Subcutaneous adipose tissue (tissue), 4 donors: ENCODE data around the gene EPHA2. TPM values are rescaled to one million over a fixed set of nuclear protein-coding genes. Genes with fewer than 3 reads are reported as not detected.

ENCODE experiments used
- total RNA-seq, 4 donors: library from RNA; depleted of rRNA; stranded (reverse); fragments of >200 nt; gene quantifications; one replicate each; pipeline ENCODE4 v1.1.0, GENCODE V29; 2016
- TF ChIP-seq, protein P1 (sequence below): fragments of 450-650 bp; IDR thresholded peaks from one replicate; pipeline ENCODE4 v1.5.1; 2016; ENCODE audit warnings: low read depth, mild to moderate bottlenecking, control low read depth, antibody characterized with exemption, moderate library complexity

EPHA2 gene
- total RNA-seq, 4 donors from 2014 or later: 3.6 to 20.3 (median 7.3) TPM

DNA sequence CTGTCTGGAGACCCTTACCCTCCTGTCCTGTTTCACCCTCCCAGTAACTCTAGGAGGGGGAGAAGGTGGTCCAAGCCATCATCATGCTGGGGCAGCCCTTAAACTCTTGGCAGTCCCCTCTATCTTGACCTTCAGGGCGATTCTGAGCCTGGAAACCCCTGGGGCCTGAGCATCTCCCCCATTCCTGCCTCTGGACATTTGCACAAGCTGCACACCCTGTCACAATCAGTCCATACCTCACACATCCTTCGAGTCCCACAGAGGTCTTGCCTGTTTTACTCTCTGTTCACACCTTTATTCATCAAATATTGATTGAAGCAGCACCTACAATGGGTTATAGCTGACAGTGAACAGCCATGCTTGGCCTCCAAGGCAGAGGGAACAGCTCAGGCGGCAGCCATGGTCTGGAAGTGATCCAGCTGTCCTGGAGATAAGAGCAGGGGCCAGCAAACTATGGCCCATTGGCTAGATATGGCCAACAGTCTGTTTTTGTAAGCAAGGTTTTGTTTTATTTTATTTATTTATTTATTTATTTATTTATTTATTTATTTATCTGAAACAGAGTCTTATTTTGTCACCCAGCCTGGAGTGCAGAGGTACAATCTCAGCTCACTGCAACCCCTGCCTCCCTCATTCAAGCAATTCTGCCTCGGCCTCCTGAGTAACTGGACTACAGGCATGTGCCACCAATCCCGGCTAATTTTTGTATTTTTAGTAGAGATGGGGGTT is 75.3 kb downstream of the EPHA2 start:
- TF ChIP-seq, protein P1, sequence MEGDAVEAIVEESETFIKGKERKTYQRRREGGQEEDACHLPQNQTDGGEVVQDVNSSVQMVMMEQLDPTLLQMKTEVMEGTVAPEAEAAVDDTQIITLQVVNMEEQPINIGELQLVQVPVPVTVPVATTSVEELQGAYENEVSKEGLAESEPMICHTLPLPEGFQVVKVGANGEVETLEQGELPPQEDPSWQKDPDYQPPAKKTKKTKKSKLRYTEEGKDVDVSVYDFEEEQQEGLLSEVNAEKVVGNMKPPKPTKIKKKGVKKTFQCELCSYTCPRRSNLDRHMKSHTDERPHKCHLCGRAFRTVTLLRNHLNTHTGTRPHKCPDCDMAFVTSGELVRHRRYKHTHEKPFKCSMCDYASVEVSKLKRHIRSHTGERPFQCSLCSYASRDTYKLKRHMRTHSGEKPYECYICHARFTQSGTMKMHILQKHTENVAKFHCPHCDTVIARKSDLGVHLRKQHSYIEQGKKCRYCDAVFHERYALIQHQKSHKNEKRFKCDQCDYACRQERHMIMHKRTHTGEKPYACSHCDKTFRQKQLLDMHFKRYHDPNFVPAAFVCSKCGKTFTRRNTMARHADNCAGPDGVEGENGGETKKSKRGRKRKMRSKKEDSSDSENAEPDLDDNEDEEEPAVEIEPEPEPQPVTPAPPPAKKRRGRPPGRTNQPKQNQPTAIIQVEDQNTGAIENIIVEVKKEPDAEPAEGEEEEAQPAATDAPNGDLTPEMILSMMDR: no peak

DNA sequence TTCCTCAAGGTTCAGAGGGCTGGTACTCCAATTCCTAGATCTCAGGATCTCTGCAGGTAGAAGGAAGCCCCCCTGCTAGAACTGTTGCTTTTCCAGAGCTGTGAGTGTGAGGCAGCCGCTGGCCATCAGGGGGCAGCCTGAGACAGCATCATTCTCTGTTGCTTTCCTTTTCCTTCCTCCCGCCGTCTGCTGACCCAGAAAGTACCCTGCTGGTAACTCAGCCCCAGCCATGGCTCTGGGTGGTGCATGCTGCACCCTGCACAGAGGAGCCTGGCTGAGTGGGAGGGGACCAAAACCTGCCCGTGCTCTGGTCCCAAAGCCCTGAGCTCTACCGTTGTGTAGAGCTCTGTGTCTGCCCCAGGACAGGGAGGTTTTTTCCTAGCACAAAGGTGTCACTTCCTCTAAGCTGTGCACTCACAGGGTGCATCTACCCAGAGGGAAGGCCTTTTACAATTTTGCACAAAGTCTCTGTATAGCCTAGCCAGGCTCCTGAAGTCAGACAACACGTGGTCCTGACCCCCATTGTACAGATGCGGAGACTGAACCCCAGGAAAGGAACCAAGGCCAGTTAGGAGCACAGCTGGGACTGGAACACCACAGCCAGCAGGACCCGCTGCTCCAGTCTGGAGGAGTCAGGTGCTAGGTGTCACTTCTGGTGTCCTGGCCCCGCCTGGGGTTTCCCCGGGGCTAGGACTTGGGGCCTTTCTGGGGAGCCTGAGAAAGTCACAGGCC is 76.8 kb downstream of the EPHA2 start:
- TF ChIP-seq, protein P1: no peak

DNA sequence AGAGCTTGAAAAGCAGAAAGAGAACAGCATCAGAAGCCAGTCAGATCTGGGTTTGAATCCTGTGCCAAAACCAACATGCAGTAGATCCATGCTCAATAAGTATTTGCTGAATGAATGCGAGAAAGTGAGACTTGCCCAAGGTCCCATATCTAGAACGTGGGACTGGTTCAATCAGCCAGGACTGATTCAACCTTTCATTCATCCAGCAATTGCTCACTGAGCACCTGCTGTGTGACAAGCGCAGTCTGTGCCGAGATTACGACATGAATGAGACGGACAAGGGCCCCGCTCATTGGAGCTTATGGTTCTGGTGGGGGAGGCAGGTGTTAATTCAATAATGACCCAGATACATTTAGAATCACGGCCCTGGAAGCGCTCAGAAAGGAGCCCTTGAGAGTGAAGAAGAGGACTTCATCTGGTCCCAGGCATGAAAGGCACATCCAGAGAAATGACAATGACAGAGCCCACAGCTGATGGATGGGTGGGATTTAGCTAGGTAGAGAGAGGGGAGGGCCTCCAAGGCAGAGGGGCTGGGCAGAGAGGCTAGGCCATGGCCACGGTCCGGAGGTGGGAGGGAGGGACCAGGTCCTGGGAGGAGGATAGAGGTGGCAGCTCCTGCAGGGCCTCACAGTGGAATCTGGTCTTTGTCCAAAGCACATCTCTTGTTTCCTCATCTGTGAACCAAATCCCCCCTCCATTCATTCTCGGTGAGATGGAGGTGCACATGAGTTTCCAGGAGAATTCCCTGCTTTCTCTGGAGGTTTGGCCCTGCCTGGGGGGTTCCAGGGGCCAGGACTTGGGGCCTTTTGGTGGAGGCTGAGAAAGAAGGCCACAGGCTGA is 78.2 kb downstream of the EPHA2 start:
- TF ChIP-seq, protein P1: no peak

DNA sequence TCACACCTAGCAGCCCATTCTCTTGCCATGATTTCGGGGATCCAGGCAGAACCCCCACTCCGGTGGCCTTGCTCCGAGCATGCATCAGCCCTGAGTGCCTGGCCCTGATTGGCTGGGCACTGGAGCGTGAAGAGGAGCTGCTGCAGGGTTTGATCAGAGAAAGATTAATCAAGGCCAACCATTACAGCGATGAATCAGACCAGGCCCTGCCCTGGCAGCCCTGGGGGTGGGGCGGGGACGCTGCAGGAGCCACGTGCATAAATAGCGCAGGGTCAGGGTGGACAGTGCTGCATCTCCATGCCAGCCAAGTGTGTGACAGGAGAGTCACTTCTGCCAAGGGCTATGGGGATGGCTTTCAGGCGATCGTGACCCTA is 79.0 kb downstream of the EPHA2 start:
- TF ChIP-seq, protein P1: no peak

DNA sequence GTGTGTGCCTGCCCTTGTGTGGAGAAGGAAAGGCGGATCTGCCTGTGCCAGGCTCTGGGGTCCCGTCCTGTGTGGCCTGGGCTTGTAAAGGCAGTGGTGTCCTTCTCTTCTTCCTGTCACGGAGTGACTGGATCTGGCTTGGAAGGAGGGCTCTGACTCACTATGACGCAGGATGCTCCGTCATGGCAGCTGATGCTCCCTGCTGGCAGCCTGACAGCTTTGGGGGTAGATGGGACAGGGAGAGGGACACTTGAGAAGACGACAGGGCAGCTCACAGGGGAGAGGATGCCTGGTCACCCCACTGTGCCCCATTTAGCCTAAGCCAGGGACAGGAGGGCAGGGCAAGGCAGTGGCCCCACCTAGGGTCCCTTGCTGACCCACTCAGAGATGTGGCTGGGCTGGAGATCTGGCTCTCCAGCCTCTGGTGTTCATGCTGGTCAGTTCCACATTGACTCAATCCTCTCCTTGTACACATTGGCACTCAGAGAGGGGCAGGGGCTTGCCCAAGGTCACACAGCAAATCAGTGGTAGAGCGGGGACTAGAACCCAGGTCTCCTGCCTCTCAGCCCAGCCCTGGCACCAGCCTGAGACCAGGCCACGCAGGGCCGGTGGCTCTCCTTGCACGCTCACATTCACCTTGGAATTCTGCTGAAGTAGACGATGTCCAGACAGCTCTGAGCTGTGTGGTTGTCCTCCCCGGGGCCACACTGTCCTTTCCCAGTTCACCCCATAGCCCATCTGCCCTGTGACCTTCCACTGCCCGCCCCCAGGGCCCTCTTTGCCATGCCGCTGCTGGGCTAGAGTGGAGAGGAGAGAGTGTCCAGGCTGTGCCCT is 79.6 kb downstream of the EPHA2 start:
- TF ChIP-seq, protein P1: no peak

DNA sequence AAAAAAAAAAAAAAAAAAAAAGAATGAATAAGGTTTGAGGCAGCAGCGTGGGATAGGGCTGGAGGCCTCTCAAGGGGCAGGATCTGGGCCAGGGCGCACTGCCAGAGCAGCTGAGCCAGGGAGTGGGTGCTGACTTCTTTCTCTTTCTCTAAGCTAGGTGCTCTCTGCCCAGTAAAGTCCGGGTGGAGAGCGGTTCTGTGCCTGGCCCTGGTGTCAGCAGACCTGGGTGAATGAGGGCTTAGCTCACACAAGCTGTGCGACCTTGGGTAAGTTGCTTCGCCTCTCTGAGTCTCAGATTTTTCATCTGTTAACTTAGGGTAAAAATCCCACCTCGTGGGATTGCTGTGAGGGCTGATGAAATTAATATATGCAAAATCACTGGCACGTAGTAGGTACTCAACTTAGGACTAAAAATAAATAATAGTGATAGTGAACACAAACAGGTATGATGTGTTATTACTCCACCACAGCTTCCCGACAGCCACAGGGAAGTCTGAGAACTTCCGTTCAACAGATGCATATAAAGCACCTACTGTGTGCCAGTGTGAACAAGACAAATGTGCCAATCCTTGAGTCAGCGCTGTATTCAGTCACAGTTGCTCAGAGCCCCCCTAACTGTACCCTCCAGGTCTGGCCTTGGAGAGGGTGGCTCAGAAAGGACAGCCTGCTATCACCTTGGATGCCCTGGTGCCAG is 80.4 kb downstream of the EPHA2 start:
- TF ChIP-seq, protein P1: no peak

Other genes starting within 250 kb of the EPHA2 start
- gene ZBTB17, start 180.0 kb downstream of the EPHA2 start, total RNA-seq: 10 to 100 TPM; 21.6 to 42.0 (median 25.4) TPM
- gene SRARP, start 151.8 kb downstream of the EPHA2 start, total RNA-seq: not detected
- 100 to 1,000 TPM in 3 of 4 donors, 10 to 100 TPM in 1; 32.3 to 429 (median 122) TPM for gene HSPB7, start 138.0 kb downstream of the EPHA2 start, total RNA-seq
- 1 to 10 TPM in 1 of 4 donors, under 1 TPM in 1, not detected in 2; 0.66 to 1.5 TPM for gene CLCNKA, start 134.0 kb downstream of the EPHA2 start, total RNA-seq
- gene CLCNKB, start 112.3 kb downstream of the EPHA2 start, total RNA-seq: under 1 TPM in 2 of 4 donors, not detected in 2; 0.17 to 0.44 TPM
- gene FAM131C, start 82.4 kb downstream of the EPHA2 start, total RNA-seq: under 1 TPM in 1 of 4 donors, not detected in 3; 0.51 TPM
- gene ARHGEF19, start 56.6 kb upstream of the EPHA2 start, total RNA-seq: 10 to 100 TPM in 1 of 4 donors, 1 to 10 TPM in 3; 1.1 to 16.0 (median 3.3) TPM
- gene CPLANE2, start 81.1 kb upstream of the EPHA2 start, total RNA-seq: 1 to 10 TPM; 1.0 to 3.4 (median 2.3) TPM
- 10 to 100 TPM; 21.4 to 26.9 (median 23.6) TPM for gene FBXO42, start 196.4 kb upstream of the EPHA2 start, total RNA-seq
- 10 to 100 TPM; 41.7 to 88.4 (median 50.4) TPM for gene SZRD1, start 211.2 kb upstream of the EPHA2 start, total RNA-seq